GM18498 (cell line): ENCODE results near the gene CPA3.

Source experiments
- ATAC-seq: cut with Tn5 transposase; IDR thresholded peaks from one replicate; pipeline ENCODE4 v1.9.1; 2021; ENCODE audit warnings: mild to moderate bottlenecking, moderate library complexity; ENCODE audit not compliant: unreplicated experiment

The CPA3 gene

DNA sequence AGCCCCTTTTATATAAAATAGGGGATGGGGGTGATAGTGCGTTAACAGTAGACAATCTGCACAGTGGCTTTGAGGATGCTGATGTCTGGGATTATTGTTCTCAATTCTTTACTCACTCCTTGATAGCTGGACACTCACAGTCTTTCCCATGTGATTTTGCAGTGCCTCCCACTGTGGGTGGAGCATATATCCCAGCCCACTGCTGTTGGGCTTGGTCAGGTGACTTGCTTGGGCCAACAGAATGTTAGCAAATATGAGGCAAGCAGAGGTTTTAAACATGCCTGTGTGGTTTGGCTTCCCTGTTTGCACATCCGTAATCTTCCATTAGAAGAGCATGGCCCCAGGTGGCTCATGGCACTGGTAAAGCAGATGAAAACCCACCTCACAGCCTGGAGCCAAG lies 46.5 kb downstream of the CPA3 start:
- ATAC-seq = no peak

DNA sequence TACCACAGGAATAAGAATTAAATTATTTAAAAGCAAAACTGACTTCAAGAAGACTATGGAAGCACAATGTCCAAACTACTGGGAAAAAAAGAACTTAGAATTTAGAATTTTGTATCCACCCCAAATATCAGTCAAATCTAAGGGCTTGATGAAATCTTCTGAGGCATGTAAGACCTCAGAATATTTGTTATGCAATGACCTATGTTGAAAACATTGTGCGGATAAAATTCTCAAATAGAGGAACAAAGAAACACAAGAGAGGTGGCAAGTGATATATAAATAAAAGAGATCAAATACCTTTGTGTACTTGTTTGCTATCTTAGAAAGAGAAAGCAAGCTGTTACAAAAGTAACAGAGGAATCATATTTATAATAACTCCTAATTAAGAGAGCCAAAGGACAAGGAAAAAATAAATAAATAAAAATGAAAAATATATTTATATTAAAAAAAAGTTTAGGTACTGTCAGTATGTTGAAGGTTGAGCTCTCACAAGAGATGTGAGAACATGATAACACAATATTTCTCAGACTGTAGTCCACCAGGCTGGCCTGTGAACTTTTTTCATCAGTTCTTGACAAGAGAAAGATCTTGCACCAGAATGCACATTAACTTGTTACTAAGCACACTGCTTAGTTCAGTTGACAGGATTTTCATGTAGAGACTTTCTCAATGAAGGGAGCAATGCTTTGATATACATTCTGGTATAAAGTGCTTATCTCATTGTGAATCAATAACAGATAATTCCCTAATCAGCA lies 50.0 kb downstream of the CPA3 start:
- ATAC-seq = no peak

DNA sequence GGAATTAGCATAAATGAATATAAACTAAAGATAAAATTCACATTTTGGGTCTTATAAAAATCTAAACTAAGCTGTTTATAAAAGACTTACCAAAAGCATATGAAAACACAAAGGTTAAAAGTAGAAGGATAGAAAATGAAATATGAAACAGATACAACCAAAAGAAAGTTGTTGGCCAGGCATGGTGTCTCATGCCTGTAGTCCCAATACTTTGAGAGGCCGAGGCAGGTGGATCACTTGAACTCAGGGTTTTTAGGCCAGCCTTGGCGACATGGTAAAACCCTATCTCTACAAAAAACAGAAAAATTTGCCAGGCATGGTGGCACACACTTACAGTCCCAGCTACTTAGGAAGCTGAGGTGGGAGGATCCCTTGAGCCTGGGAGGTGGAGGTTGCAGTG lies 51.0 kb downstream of the CPA3 start:
- ATAC-seq = no peak

DNA sequence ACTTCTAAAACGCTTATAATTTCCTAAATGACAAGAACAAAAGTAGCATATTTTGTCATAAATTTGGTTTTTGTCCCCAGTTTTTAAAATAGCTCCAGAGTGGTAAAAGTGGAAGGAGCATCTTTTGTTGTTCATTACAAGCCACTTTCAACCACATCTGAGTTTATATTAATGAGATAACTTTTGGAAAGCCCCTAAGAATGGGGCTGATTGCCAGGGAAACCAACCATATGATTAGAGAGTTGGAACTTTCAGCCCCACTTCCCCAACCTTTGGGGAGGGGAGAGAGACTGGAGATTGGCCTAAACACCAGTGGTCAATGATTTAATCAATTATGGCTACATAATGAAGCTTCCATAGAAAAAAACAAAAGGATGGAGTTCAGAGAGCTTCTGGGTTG lies 57.4 kb downstream of the CPA3 start:
- ATAC-seq = no peak

GRCh38 chr3:148923592-148923991 lies 58.5 kb downstream of the CPA3 start:
- ATAC-seq = peak; percentile 59

DNA sequence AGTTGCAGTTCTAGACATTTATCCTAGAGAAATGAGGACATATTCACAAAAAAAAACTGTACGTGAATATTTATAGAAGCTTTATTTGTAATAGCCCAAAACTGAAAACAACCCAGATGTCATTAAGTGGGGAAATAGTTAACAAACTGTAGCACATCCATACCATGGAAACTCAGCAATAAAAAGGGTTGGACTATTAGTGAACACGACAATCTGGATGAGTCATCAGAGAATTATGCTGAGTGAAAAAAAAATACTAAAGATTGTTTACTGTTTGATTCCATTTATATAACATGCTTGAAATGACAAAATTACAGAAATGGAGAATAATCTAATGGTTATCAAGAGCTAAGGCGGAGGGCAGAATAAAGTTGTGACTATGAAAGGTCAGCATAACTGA lies 59.5 kb downstream of the CPA3 start:
- ATAC-seq = no peak

DNA sequence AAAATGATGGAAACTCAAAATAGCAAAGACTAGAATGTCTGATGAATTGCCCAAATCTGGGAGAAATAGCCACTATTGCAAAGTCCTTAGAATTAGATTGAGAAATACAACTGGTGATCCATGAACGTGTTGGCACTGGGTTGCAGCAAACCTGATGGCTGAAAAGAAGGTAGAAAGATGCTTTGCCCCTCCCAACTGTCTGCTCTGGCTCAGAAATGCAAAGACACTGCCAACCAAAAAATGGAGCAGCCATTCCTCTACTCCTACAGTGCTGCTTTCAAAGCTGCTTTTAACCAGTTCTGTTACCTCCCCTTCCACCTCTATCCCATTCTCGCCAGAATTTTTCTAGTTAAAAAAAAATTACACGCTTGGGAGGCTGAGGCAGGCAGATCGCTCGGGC lies 60.7 kb downstream of the CPA3 start:
- ATAC-seq = no peak

GRCh38 chr3:148930752-148931151 lies 65.7 kb downstream of the CPA3 start:
- ATAC-seq = no peak

DNA sequence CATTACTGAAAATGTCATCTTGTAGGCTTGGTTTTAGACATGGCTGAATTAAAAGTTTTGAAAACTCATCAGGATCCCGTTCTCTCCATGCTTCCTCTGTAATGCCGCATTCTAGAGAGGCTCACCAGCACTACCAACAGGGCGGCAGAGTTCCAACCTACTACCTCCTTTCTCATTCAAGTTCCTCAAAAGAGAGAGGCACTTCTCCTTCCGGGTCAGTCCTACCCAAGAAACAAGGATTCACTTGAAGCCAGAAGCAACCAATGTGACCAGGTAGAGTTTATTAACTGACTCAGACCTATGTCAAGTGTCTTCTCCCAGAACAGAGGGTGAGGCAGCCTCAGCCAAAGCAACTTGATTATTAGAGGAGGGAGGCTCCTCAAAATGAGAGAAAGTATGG lies 66.5 kb downstream of the CPA3 start:
- ATAC-seq = no peak

GRCh38 chr3:148932972-148933371 lies 67.9 kb downstream of the CPA3 start:
- no peak for ATAC-seq

DNA sequence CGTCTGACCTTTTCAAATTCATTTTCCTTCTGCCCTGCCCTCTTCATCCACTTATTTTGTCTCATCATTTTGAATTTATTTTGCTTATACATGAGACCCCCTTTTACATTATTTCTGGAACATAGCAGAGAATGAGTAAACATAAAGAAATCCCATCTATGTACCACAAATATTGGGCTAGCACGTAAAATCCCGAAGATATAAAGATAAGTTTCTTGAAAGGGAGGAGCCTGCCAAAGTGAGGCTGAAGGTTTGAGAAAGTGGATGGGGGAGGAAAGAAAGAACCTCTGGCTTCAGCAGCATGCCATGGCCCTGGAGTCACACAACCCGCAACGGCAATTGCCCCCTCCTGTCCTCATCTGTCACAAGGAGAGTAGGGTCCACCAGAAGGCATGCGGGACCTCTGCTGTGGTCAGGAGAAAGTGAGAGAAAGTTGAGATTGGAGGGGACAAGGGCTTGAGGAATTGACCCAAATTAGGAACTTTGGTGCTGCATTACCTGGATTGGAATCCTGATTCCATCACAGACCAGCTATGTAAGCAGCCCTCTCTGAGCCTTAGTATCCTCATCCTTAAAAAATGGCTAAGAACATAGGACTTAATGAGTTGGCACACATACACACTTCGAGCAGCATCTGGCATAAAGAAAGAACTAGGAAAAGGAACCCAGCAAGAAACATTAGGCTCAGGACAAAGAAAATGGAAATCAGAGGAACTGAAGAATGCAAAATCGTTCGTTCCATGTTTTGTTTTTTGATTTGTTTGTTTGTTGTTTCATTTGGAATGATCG lies 72.6 kb downstream of the CPA3 start:
- ATAC-seq = no peak

- ATAC-seq = no peak
Measured at GRCh38 chr3:148938306-148938705, 73.2 kb downstream of the CPA3 start.

DNA sequence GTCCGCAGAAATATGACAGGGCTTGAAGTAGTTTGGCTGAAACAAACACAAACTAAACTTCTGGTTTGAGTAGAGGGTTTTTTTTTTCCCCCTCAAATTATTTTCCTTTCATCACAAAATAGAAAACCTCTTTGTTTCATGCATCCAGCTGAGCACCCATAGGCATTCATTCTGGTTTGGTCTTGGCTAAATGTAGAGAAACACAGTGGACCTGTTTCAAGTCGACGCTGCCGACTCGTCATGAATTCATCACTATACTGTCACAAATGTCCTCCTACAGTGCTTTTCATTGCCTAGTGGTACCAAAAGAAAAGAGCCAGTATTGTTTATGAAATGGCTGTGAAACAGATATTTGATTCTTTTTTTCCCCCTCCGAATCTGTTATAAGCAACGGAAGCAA lies 73.8 kb downstream of the CPA3 start:
- ATAC-seq = no peak

GRCh38 chr3:148940983-148941382 lies 75.9 kb downstream of the CPA3 start:
- ATAC-seq = no peak

- ATAC-seq = peak; percentile 98
Measured at GRCh38 chr3:148943506-148944205, 78.6 kb downstream of the CPA3 start.

DNA sequence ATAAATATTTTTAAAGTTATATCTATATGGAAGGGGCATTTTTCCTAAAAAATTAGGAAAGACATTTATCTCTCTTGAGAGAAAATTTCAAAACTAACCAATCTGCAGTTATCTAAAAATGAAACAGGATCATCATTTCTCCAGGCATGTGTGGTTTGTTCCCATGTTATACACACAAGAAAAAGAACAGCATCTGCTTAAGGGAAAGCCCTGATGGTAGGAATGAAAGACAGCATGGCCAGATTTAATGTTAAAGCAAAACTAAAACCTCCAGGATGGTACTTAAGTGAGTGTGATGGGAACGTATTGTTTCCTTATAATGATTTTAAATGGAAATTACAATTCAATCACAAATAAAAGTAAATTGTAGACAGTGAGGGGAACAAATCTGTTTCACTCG lies 80.0 kb downstream of the CPA3 start:
- ATAC-seq = no peak
